Activated naive CD8-positive, alpha-beta T cell (primary cell): ENCODE data around the gene NAPG.
"Not testable (repeated sequence)": the region's sequence is repeated elsewhere in the genome, so short reads cannot be mapped to it uniquely, and the experiment has no call there.

Experiments
- H3K27ac Mint-ChIP-seq: one replicate; pipeline ENCODE4 v1.8.0; 2021; ENCODE audit warnings: mixed read lengths
- H3K27me3 Mint-ChIP-seq: one replicate; pipeline ENCODE4 v1.8.0; 2021; ENCODE audit warnings: mixed read lengths
- H3K36me3 Mint-ChIP-seq: one replicate; pipeline ENCODE4 v1.8.0; 2021; ENCODE audit warnings: mixed read lengths
- H3K4me1 Mint-ChIP-seq: one replicate; pipeline ENCODE4 v1.8.0; 2021; ENCODE audit warnings: low read depth, mixed read lengths
- H3K4me3 Mint-ChIP-seq: one replicate; pipeline ENCODE4 v1.8.0; 2021; ENCODE audit warnings: mild to moderate bottlenecking, mixed read lengths
- H3K9me3 Mint-ChIP-seq: one replicate; pipeline ENCODE4 v1.8.0; 2021; ENCODE audit warnings: low read depth, mixed read lengths

Gene NAPG

GRCh38 chr18:10497206-10497749 lies 28.5 kb upstream of the NAPG start:
- peaks cover 10% of the 10 kb centered on the region for H3K4me1 Mint-ChIP-seq
- no peaks in the 10 kb centered on the region for H3K36me3 Mint-ChIP-seq
- H3K27ac Mint-ChIP-seq, result no peak overlapping the region
- H3K4me3 Mint-ChIP-seq, result no peak overlapping the region
- no peaks in the 10 kb centered on the region for H3K9me3 Mint-ChIP-seq
- peaks cover 1% of the 10 kb centered on the region for H3K27me3 Mint-ChIP-seq

- Mint-ChIP-seq H3K36me3 (no peaks in the 10 kb centered on the region), H3K9me3 (no peaks in the 10 kb centered on the region), H3K27ac (no peak overlapping the region), H3K4me1 (peaks cover 10% of the 10 kb centered on the region), H3K27me3 (peaks cover 2% of the 10 kb centered on the region), H3K4me3 (no peak overlapping the region)
Observed at GRCh38 chr18:10499230-10499629, 26.6 kb upstream of the NAPG start.

- Mint-ChIP-seq H3K4me1 (peaks cover 10% of the 10 kb centered on the region), H3K36me3 (peaks cover 3% of the 10 kb centered on the region), H3K27me3 (peaks cover 3% of the 10 kb centered on the region), H3K27ac (no peak overlapping the region), H3K4me3 (no peak overlapping the region), H3K9me3 (no peaks in the 10 kb centered on the region)
Observed at GRCh38 chr18:10500038-10500437, 25.8 kb upstream of the NAPG start.

GRCh38 chr18:10504723-10505122 lies 21.1 kb upstream of the NAPG start:
- peaks cover 2% of the 10 kb centered on the region for H3K4me1 Mint-ChIP-seq
- H3K9me3 Mint-ChIP-seq, result peaks cover 9% of the 10 kb centered on the region
- no peak overlapping the region for H3K27ac Mint-ChIP-seq
- H3K4me3 Mint-ChIP-seq, result no peak overlapping the region
- peaks cover 3% of the 10 kb centered on the region for H3K27me3 Mint-ChIP-seq
- H3K36me3 Mint-ChIP-seq, result peaks cover 3% of the 10 kb centered on the region

- not testable (repeated sequence) for H3K9me3 Mint-ChIP-seq, H3K4me3 Mint-ChIP-seq, H3K27me3 Mint-ChIP-seq, H3K36me3 Mint-ChIP-seq, H3K4me1 Mint-ChIP-seq, H3K27ac Mint-ChIP-seq
Observed at GRCh38 chr18:10505892-10506291, 19.9 kb upstream of the NAPG start.

GRCh38 chr18:10508591-10508990 lies 17.2 kb upstream of the NAPG start:
- Mint-ChIP-seq H3K4me3 (no peak overlapping the region), H3K27ac (no peak overlapping the region), H3K4me1 (no peaks in the 10 kb centered on the region), H3K9me3 (peaks cover 9% of the 10 kb centered on the region), H3K36me3 (peaks cover 3% of the 10 kb centered on the region), H3K27me3 (peaks cover 8% of the 10 kb centered on the region)

- Mint-ChIP-seq H3K9me3 (peaks cover 9% of the 10 kb centered on the region), H3K36me3 (no peaks in the 10 kb centered on the region), H3K4me3 (no peak overlapping the region)
Observed at GRCh38 chr18:10511236-10511635, 14.6 kb upstream of the NAPG start.

GRCh38 chr18:10514082-10514481 lies 11.7 kb upstream of the NAPG start:
- Mint-ChIP-seq H3K27ac (no peak overlapping the region), H3K4me1 (no peaks in the 10 kb centered on the region), H3K27me3 (peaks cover 19% of the 10 kb centered on the region), H3K4me3 (no peak overlapping the region), H3K9me3 (no peaks in the 10 kb centered on the region), H3K36me3 (no peaks in the 10 kb centered on the region)

More at GRCh38 chr18:10511236-10511635, 14.6 kb upstream of the NAPG start:
- Mint-ChIP-seq H3K27ac (no peak overlapping the region), H3K27me3 (peaks cover 10% of the 10 kb centered on the region), H3K4me1 (no peaks in the 10 kb centered on the region)

- no peak overlapping the region for H3K4me3 Mint-ChIP-seq
- H3K27me3 Mint-ChIP-seq, result peaks cover 23% of the 10 kb centered on the region
- no peaks in the 10 kb centered on the region for H3K36me3 Mint-ChIP-seq
- no peak overlapping the region for H3K27ac Mint-ChIP-seq
- H3K4me1 Mint-ChIP-seq, result no peaks in the 10 kb centered on the region
- no peaks in the 10 kb centered on the region for H3K9me3 Mint-ChIP-seq
Observed at GRCh38 chr18:10514601-10515000, 11.2 kb upstream of the NAPG start.

- Mint-ChIP-seq H3K27me3 (peaks cover 23% of the 10 kb centered on the region), H3K9me3 (no peaks in the 10 kb centered on the region), H3K27ac (no peak overlapping the region), H3K4me1 (peaks cover 5% of the 10 kb centered on the region), H3K36me3 (no peaks in the 10 kb centered on the region), H3K4me3 (no peak overlapping the region)
Observed at GRCh38 chr18:10515456-10515855, 10.4 kb upstream of the NAPG start.

GRCh38 chr18:10516078-10516477 lies 9.7 kb upstream of the NAPG start:
- Mint-ChIP-seq H3K4me1 (peaks cover 5% of the 10 kb centered on the region), H3K27me3 (peaks cover 21% of the 10 kb centered on the region), H3K9me3 (no peaks in the 10 kb centered on the region), H3K27ac (no peak overlapping the region), H3K4me3 (no peak overlapping the region), H3K36me3 (no peaks in the 10 kb centered on the region)

- no peak overlapping the region for H3K4me3 Mint-ChIP-seq
Observed at GRCh38 chr18:10518595-10519255, 7.1 kb upstream of the NAPG start.

GRCh38 chr18:10519366-10519765 lies 6.5 kb upstream of the NAPG start:
- Mint-ChIP-seq H3K4me3 (no peak overlapping the region), H3K4me1 (peaks cover 6% of the 10 kb centered on the region), H3K27ac (no peak overlapping the region), H3K9me3 (no peaks in the 10 kb centered on the region), H3K27me3 (peaks cover 13% of the 10 kb centered on the region), H3K36me3 (no peaks in the 10 kb centered on the region)

More at GRCh38 chr18:10518595-10519255, 7.1 kb upstream of the NAPG start:
- H3K27ac Mint-ChIP-seq, result no peak overlapping the region
- H3K4me1 Mint-ChIP-seq, result peaks cover 5% of the 10 kb centered on the region
- no peaks in the 10 kb centered on the region for H3K36me3 Mint-ChIP-seq
- peaks cover 16% of the 10 kb centered on the region for H3K27me3 Mint-ChIP-seq
- H3K9me3 Mint-ChIP-seq, result no peaks in the 10 kb centered on the region

- peaks cover 13% of the 10 kb centered on the region for H3K27me3 Mint-ChIP-seq
Observed at GRCh38 chr18:10519999-10520935, 5.6 kb upstream of the NAPG start.

GRCh38 chr18:10521566-10521965 lies 4.3 kb upstream of the NAPG start:
- no peaks in the 10 kb centered on the region for H3K9me3 Mint-ChIP-seq
- H3K4me1 Mint-ChIP-seq, result peaks cover 20% of the 10 kb centered on the region
- no peaks in the 10 kb centered on the region for H3K36me3 Mint-ChIP-seq
- H3K27ac Mint-ChIP-seq, result no peak overlapping the region
- no peak overlapping the region for H3K4me3 Mint-ChIP-seq
- H3K27me3 Mint-ChIP-seq, result peaks cover 12% of the 10 kb centered on the region

More at GRCh38 chr18:10519999-10520935, 5.6 kb upstream of the NAPG start:
- H3K4me3 Mint-ChIP-seq, result no peak overlapping the region
- H3K4me1 Mint-ChIP-seq, result peaks cover 15% of the 10 kb centered on the region
- H3K27ac Mint-ChIP-seq, result no peak overlapping the region
- H3K9me3 Mint-ChIP-seq, result no peaks in the 10 kb centered on the region
- no peaks in the 10 kb centered on the region for H3K36me3 Mint-ChIP-seq
